ENCODE data around the gene MARCHF2. TPM values are rescaled to one million over a fixed set of nuclear protein-coding genes. Genes with fewer than 3 reads are reported as not detected.

Gene MARCHF2, protein sequence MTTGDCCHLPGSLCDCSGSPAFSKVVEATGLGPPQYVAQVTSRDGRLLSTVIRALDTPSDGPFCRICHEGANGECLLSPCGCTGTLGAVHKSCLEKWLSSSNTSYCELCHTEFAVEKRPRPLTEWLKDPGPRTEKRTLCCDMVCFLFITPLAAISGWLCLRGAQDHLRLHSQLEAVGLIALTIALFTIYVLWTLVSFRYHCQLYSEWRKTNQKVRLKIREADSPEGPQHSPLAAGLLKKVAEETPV
- 86.8 and 95.1 TPM in 2 replicates for total RNA-seq (ENCODE audit: low replicate concordance)

GRCh38 chr19:8412783-8413628, at the start of gene MARCHF2:
MARCHF2 (plus strand) TSS chr19:8413305; CDS start chr19:8421841, 8,536 bp downstream.

GRCh38 chr19:8363803-8364771, 49.0 kb upstream of the MARCHF2 start, which contains the start of gene ANGPTL4:
ANGPTL4 (plus strand) TSS chr19:8364155; CDS start chr19:8364322, 167 bp downstream.

GRCh38 chr19:8389891-8390616, 23.1 kb upstream of the MARCHF2 start, which contains the start of gene RAB11B:
RAB11B (plus strand) TSS chr19:8390360; CDS start chr19:8390417, 57 bp downstream.

GRCh38 chr19:8444677-8445487, 31.8 kb downstream of the MARCHF2 start, which contains the start of gene HNRNPM:
HNRNPM (plus strand) TSS chr19:8444975; CDS start chr19:8444999, 24 bp downstream.

Other genes with a start within 250 kb of the MARCHF2 start
- gene CERS4, start 203.9 kb upstream of the MARCHF2 start, total RNA-seq (ENCODE audit: low replicate concordance) = 2.3 and 31.4 TPM in 2 replicates
- 9.0 and 30.7 TPM in 2 replicates for gene CD320, start 104.9 kb upstream of the MARCHF2 start, total RNA-seq (ENCODE audit: low replicate concordance)
- gene NDUFA7, start 91.9 kb upstream of the MARCHF2 start, total RNA-seq (ENCODE audit: low replicate concordance) = 19.4 and 52.7 TPM in 2 replicates
- 644 and 1,293 TPM in 2 replicates for gene RPS28, start 91.8 kb upstream of the MARCHF2 start, total RNA-seq (ENCODE audit: low replicate concordance)
- 0.23 and 0.30 TPM in 2 replicates for gene KANK3, start 70.0 kb upstream of the MARCHF2 start, total RNA-seq (ENCODE audit: low replicate concordance)
- 2.0 and 7.4 TPM in 2 replicates for gene ANGPTL4, start 49.1 kb upstream of the MARCHF2 start, total RNA-seq (ENCODE audit: low replicate concordance)
- gene RAB11B, start 22.9 kb upstream of the MARCHF2 start, total RNA-seq (ENCODE audit: low replicate concordance) = 59.2 and 76.3 TPM in 2 replicates
- 40.4 and 62.5 TPM in 2 replicates for gene HNRNPM, start 31.7 kb downstream of the MARCHF2 start, total RNA-seq (ENCODE audit: low replicate concordance)
- gene PRAM1, start 89.3 kb downstream of the MARCHF2 start, total RNA-seq (ENCODE audit: low replicate concordance) = not detected in 2 replicates
- 2.2 and 4.8 TPM in 2 replicates for gene ZNF414, start 100.9 kb downstream of the MARCHF2 start, total RNA-seq (ENCODE audit: low replicate concordance)
- 0.12 and 0.23 TPM in 2 replicates for gene MYO1F, start 164.1 kb downstream of the MARCHF2 start, total RNA-seq (ENCODE audit: low replicate concordance)
- 13.3 and 20.1 TPM in 2 replicates for gene ADAMTS10, start 197.4 kb downstream of the MARCHF2 start, total RNA-seq (ENCODE audit: low replicate concordance)
- gene NFILZ, start 217.3 kb downstream of the MARCHF2 start, total RNA-seq (ENCODE audit: low replicate concordance) = not detected in 2 replicates

Data from smooth muscle cell of the coronary artery (primary cell).